HepG2 (cell line): ENCODE results near the gene PWWP2A. TPM values are rescaled to one million over a fixed set of nuclear protein-coding genes. Genes with fewer than 3 reads are reported as not detected.

Experiments used
- EP300 ChIP-seq, 3 experiments: sonication (generic) in 1 of 3; formaldehyde crosslinking in 1 of 3; IDR thresholded peaks; 2 replicates each; pipeline versions ENCODE4 v1.5.1 to v1.6.1; 2011 to 2020; ENCODE audit warnings: low read depth in 2 of 3, low read length in 2 of 3, borderline replicate concordance in 1 of 3, improper control_type of control experiment in 1 of 3, mild to moderate bottlenecking in 1 of 3, missing genetic modification reagents in 1 of 3, moderate library complexity in 1 of 3
- GLMP ChIP-seq: sonication (generic); formaldehyde crosslinking; IDR thresholded peaks from 2 replicates; pipeline ENCODE4 v1.9.0; 2021; ENCODE audit warnings: missing genetic modification reagents, mild to moderate bottlenecking, borderline replicate concordance
- HOXA9 ChIP-seq: sonication (generic); formaldehyde crosslinking; IDR thresholded peaks from 2 replicates; pipeline ENCODE4 v1.8.1; 2022; ENCODE audit warnings: missing genetic modification reagents, mild to moderate bottlenecking, moderate library complexity, borderline replicate concordance
- PCBP2 ChIP-seq: fragments of 200-400 bp; formaldehyde crosslinking; optimal IDR thresholded peaks from 2 replicates; pipeline ENCODE3; 2018; ENCODE audit warnings: low read length, low read depth; ENCODE audit not compliant: poor library complexity, severe bottlenecking
- PRDM10 ChIP-seq: sonication (generic); formaldehyde crosslinking; IDR thresholded peaks from 2 replicates; pipeline ENCODE4 v1.4.0; 2020; ENCODE audit warnings: low read depth, missing genetic modification reagents
- RBM39 ChIP-seq: fragments of 200-400 bp; formaldehyde crosslinking; IDR thresholded peaks from one replicate; pipeline ENCODE4 v1.6.1; 2018; ENCODE audit warnings: antibody characterized with exemption, mild to moderate bottlenecking, low read depth, low read length; ENCODE audit not compliant: poor library complexity, severe bottlenecking
- ZBTB4 ChIP-seq: sonication (generic); formaldehyde crosslinking; IDR thresholded peaks from 2 replicates; pipeline ENCODE4 v1.4.0; 2020; ENCODE audit warnings: missing genetic modification reagents, mild to moderate bottlenecking, borderline replicate concordance
- ZNF772 ChIP-seq: sonication (generic); formaldehyde crosslinking; IDR thresholded peaks from 2 replicates; pipeline ENCODE4 v1.5.0; 2020; ENCODE audit warnings: mild to moderate bottlenecking, missing genetic modification reagents
- polyA plus RNA-seq, 8 experiments: library from polyadenylated mRNA; depleted of rRNA in 3 of 8; stranded (reverse) in 7 of 8; unstranded in 1 of 8; fragments of >200 nt; fragmentation: Illumina TruSeq in 4 of 8; extraction: Trizol in 4 of 8; gene quantifications; 2 replicates each; pipeline versions ENCODE4 v1.2.1 to v1.2.3, GENCODE V29; 2011 to 2016; ENCODE audit warnings: low read depth in 4 of 8, missing spikeins in 1 of 8, mixed read lengths in 1 of 8; ENCODE audit not compliant: insufficient read depth in 1 of 8
- total RNA-seq, 5 experiments: library from RNA; depleted of rRNA; stranded (reverse); fragments of >200 nt; fragmentation: Illumina TruSeq; extraction: Trizol; gene quantifications; 2 replicates each; pipeline ENCODE4 v1.2.3, GENCODE V29; 2016; ENCODE audit warnings: low read depth in 1 of 5
- TF ChIP-seq, protein P1 (sequence below): sonication (generic); formaldehyde crosslinking; IDR thresholded peaks from 2 replicates; pipeline ENCODE4 v1.4.0; 2020; ENCODE audit warnings: missing genetic modification reagents

The PWWP2A gene
- total and polyA plus RNA-seq, 2 of the 13 experiments (the other 11 are each of a cell fraction or from before 2014, with no cell fraction given), result 7.3 to 16.9 TPM

DNA sequence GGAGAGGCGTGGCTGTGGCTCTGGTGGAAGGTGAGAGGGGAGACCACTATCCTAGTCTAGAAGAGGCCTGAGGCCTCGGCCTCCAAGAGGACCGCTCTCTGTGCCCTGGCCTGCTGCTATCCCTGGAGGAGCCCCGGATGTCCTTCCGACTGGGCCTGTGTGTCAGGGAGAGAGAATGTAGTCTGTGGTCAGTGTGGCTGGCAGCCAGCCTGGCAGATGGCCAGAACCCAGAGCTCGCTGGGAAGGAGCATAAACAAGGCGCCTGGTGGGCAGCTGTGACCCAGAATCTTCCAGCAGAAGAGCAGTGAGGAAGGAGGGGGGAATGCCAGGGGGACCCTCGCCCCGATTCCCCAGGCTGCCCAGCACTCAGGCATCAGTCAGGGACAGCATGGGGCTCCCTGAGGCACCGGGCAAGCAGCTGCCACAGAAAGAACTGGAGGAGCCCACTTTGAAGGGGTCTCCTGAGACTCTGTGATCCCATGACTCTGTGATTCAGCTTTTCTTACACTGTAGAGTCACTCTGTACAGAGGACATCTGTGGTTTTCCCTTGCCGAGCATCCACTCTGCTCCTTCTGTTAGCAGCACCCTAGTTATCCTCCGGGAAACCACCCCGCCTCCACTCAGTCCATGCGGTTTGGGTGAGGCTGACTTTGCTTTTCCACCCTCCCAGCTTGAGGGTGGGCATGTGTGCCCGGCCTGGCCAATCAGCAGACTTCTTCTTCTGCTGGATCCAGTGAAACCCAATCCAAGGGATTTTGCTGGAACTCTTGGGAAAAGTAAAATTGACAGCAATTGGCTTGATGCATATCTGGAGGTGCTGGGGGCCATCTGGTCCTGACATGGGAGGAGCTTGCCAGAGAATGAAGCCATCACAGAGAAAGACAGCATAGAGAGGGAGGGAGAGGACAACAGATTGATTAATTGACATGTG lies 46.2 kb upstream of the PWWP2A start (continued):
- TF ChIP-seq EP300 (IDR thresholded peaks at IDR 0.05; ENCODE audit: low read depth in 2 of 2, low read length in 2 of 2), result peak in 1 of 2 experiments; percentile 29; a peak in 1 of 4 replicates
- TF ChIP-seq EP300 (CRISPR knock-in tag; IDR thresholded peaks at IDR 0.05; ENCODE audit: borderline replicate concordance), result no peak
- no peak for TF ChIP-seq PCBP2
- no peak for TF ChIP-seq ZNF772
- peak; percentile 58 for TF ChIP-seq RBM39
- TF ChIP-seq GLMP (CRISPR knock-in tag), result no peak
- TF ChIP-seq ZBTB4 (CRISPR knock-in tag), result no peak
- TF ChIP-seq, protein P1, sequence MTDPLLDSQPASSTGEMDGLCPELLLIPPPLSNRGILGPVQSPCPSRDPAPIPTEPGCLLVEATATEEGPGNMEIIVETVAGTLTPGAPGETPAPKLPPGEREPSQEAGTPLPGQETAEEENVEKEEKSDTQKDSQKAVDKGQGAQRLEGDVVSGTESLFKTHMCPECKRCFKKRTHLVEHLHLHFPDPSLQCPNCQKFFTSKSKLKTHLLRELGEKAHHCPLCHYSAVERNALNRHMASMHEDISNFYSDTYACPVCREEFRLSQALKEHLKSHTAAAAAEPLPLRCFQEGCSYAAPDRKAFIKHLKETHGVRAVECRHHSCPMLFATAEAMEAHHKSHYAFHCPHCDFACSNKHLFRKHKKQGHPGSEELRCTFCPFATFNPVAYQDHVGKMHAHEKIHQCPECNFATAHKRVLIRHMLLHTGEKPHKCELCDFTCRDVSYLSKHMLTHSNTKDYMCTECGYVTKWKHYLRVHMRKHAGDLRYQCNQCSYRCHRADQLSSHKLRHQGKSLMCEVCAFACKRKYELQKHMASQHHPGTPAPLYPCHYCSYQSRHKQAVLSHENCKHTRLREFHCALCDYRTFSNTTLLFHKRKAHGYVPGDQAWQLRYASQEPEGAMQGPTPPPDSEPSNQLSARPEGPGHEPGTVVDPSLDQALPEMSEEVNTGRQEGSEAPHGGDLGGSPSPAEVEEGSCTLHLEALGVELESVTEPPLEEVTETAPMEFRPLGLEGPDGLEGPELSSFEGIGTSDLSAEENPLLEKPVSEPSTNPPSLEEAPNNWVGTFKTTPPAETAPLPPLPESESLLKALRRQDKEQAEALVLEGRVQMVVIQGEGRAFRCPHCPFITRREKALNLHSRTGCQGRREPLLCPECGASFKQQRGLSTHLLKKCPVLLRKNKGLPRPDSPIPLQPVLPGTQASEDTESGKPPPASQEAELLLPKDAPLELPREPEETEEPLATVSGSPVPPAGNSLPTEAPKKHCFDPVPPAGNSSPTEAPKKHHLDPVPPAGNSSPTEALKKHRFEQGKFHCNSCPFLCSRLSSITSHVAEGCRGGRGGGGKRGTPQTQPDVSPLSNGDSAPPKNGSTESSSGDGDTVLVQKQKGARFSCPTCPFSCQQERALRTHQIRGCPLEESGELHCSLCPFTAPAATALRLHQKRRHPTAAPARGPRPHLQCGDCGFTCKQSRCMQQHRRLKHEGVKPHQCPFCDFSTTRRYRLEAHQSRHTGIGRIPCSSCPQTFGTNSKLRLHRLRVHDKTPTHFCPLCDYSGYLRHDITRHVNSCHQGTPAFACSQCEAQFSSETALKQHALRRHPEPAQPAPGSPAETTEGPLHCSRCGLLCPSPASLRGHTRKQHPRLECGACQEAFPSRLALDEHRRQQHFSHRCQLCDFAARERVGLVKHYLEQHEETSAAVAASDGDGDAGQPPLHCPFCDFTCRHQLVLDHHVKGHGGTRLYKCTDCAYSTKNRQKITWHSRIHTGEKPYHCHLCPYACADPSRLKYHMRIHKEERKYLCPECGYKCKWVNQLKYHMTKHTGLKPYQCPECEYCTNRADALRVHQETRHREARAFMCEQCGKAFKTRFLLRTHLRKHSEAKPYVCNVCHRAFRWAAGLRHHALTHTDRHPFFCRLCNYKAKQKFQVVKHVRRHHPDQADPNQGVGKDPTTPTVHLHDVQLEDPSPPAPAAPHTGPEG, result no peak
- peak; percentile 93 for TF ChIP-seq PRDM10 (CRISPR knock-in tag)
- no peak for TF ChIP-seq HOXA9 (CRISPR knock-in tag)
